ENCODE measurements around the gene TSHZ2.

Gene TSHZ2

GRCh38 chr20:53190225-53190624 is 218.1 kb downstream of the TSHZ2 start:
- TF ChIP-seq TAF1 (IDR thresholded peaks at IDR 0.05; ENCODE audit: borderline replicate concordance, insufficient read depth, low read length) (no peak), FOXP2 (optimal IDR thresholded peaks at IDR 0.05; ENCODE audit: borderline replicate concordance, extremely low read depth, extremely low read length, insufficient read depth) (no peak), SIN3A (IDR thresholded peaks at IDR 0.05; ENCODE audit: borderline replicate concordance, insufficient read depth, low read length) (no peak), REST (IDR thresholded peaks at IDR 0.05; ENCODE audit: insufficient read depth in 1 of 2, low read depth in 2 of 2, low read length in 2 of 2) (no peak), POLR2AphosphoS5 (IDR thresholded peaks at IDR 0.05; ENCODE audit: low read depth, low read length) (no peak)

DNA sequence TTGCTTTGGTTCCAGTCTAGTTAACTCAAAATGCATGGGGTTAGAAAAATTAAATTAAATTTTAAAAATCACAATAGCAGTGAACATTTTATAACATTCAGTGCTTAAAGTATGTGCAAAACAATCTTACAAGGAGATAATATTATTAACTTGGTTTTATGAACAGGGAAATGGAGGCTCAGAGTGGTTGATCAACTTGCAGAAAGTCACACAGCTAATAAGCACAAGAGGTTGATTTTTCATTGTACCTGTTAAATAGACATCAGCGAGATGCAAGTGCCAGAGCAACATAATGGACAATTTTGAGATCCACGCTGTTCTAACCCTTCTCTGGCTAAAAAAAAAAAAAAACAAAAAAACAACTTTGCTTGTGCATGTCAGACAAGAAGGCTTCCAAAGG is 219.8 kb downstream of the TSHZ2 start:
- no peak for TF ChIP-seq SIN3A (IDR thresholded peaks at IDR 0.05; ENCODE audit: borderline replicate concordance, insufficient read depth, low read length)
- no peak for TF ChIP-seq POLR2AphosphoS5 (IDR thresholded peaks at IDR 0.05; ENCODE audit: low read depth, low read length)
- no peak for TF ChIP-seq TAF1 (IDR thresholded peaks at IDR 0.05; ENCODE audit: borderline replicate concordance, insufficient read depth, low read length)
- no peak for TF ChIP-seq REST (IDR thresholded peaks at IDR 0.05; ENCODE audit: insufficient read depth in 1 of 2, low read depth in 2 of 2, low read length in 2 of 2)
- TF ChIP-seq FOXP2 (optimal IDR thresholded peaks at IDR 0.05; ENCODE audit: borderline replicate concordance, extremely low read depth, extremely low read length, insufficient read depth): no peak

DNA sequence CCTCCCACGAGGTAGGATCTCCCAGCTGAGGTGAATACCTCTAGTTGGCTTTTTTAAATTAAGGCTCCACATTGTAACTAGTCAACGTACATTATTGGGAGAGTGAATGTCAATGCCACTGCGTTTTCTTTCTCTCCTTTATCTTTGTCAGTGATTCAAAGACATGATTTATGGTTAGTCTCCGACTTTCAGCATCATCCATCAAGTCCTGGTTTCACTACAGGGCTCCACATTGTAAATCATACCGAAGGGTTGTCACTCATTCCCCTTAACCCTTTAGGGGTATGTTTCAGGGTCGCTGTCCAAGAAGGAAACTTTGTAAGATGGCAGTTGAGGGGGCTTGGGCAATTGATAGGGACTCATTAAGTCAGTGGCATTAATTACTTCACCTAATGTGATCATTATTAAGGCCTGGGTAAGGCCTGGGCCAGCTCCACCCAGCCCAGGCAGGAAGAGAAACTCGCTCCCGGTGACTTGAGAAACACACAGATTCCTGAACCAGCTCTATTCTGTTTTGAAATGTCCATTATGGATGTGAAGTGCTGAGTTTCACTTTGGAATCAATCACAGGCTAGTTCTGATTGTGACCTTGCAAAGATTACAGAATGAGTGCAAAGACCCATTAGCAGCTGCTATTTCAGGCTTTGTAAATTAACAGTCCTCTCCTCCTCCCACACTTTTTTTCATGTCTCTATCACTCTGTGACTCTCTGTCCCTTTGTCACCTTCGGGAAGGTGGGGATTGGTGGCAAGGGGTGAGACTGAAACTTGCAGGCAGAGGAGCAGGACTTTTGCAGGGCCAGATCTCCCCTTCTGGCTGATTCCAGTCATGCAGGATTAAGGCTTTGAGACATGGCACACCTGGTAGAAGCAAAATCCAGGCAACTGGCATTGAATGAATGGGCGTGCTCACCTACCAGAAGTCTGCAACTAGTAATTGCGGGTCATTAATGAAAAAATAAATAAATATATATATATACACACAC is 222.4 kb downstream of the TSHZ2 start:
- TF ChIP-seq FOXP2 (optimal IDR thresholded peaks at IDR 0.05; ENCODE audit: borderline replicate concordance, extremely low read depth, extremely low read length, insufficient read depth): no peak
- TF ChIP-seq REST (IDR thresholded peaks at IDR 0.05; ENCODE audit: insufficient read depth in 1 of 2, low read depth in 2 of 2, low read length in 2 of 2): no peak
- no peak for TF ChIP-seq POLR2AphosphoS5 (IDR thresholded peaks at IDR 0.05; ENCODE audit: low read depth, low read length)
- TF ChIP-seq SIN3A (IDR thresholded peaks at IDR 0.05; ENCODE audit: borderline replicate concordance, insufficient read depth, low read length): no peak
- no peak for TF ChIP-seq TAF1 (IDR thresholded peaks at IDR 0.05; ENCODE audit: borderline replicate concordance, insufficient read depth, low read length)

DNA sequence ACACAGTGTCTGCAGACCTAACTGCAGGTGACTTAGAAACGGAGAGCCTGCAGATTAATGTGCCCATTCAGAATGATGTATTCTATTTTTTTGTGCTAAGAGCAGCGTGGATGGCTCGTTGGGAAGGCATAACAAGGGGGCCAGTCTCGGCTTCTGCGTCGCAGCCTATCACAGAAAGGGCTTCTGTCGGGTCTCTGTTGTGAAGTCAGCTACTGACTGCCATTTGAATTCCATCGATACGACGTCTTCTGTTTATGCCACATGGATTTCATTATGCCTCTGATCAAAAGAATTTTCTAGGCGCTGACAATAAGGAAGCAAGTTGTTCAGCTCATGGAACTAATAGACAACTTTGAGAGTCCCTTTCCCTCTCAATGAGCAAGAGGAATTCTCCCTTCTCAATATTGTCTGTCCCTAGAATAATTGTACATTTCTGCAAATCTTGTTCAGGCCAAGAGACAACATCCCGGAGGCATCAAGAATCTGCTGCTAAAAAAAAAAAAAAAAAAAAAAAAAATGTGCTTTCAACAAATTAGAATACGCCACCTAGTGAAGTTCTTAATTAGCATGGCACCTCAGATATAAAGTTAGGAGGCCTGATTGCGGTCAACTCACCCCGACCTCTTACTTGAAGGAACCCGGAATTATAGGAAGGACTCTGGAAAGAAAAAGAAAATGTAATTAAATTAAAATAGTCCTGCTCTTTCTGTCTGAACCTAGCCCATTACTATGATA is 223.9 kb downstream of the TSHZ2 start:
- no peak for TF ChIP-seq POLR2AphosphoS5 (IDR thresholded peaks at IDR 0.05; ENCODE audit: low read depth, low read length)
- TF ChIP-seq TAF1 (IDR thresholded peaks at IDR 0.05; ENCODE audit: borderline replicate concordance, insufficient read depth, low read length): no peak
- TF ChIP-seq REST (IDR thresholded peaks at IDR 0.05; ENCODE audit: insufficient read depth in 1 of 2, low read depth in 2 of 2, low read length in 2 of 2): no peak
- no peak for TF ChIP-seq SIN3A (IDR thresholded peaks at IDR 0.05; ENCODE audit: borderline replicate concordance, insufficient read depth, low read length)
- no peak for TF ChIP-seq FOXP2 (optimal IDR thresholded peaks at IDR 0.05; ENCODE audit: borderline replicate concordance, extremely low read depth, extremely low read length, insufficient read depth)

Data from PFSK-1 (cell line).